ENCODE data around the gene CDC42.

DNA sequence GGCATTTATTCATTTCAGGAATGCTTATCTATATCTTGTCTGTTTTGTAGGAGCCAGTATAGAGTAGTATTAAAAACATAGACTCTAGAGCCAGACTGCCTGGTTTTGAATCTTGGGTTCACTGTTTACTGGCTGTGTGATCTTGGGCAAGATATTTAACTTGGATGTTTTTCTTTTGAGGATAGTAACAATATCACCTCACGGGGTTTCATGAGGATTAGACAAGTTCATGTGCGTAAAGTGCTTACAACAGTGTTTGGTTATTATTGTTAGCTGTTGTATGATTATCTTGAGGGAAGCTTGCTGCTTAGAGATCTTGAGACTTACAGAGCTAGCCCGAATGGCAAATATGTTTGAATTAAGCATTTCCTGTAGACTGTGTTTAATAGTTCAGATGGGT lies 50.2 kb downstream of the CDC42 start:
- TF ChIP-seq, protein P1, sequence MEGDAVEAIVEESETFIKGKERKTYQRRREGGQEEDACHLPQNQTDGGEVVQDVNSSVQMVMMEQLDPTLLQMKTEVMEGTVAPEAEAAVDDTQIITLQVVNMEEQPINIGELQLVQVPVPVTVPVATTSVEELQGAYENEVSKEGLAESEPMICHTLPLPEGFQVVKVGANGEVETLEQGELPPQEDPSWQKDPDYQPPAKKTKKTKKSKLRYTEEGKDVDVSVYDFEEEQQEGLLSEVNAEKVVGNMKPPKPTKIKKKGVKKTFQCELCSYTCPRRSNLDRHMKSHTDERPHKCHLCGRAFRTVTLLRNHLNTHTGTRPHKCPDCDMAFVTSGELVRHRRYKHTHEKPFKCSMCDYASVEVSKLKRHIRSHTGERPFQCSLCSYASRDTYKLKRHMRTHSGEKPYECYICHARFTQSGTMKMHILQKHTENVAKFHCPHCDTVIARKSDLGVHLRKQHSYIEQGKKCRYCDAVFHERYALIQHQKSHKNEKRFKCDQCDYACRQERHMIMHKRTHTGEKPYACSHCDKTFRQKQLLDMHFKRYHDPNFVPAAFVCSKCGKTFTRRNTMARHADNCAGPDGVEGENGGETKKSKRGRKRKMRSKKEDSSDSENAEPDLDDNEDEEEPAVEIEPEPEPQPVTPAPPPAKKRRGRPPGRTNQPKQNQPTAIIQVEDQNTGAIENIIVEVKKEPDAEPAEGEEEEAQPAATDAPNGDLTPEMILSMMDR (IDR thresholded peaks at IDR 0.05; ENCODE audit: low read depth, low read length): no peak
- TF ChIP-seq EZH2phosphoT487 (IDR thresholded peaks at IDR 0.05; ENCODE audit: low read depth): no peak

All from OCI-LY3 (cell line).